Muscle of back (tissue), 11 donors: ENCODE data around the gene CNRIP1. TPM values are rescaled to one million over a fixed set of nuclear protein-coding genes. Genes with fewer than 3 reads are reported as not detected.

Experiments
- DNase-seq, 3 donors: peaks; one replicate each; pipeline versions ENCODE4 v3.0.0 to v3.0.0-alpha.2; 2013
- polyA plus RNA-seq, 10 donors: library from polyadenylated mRNA; unstranded; fragments of 120-200 nt; gene quantifications; one replicate each; pipeline ENCODE4 v1.2.1, GENCODE V29; 2013; ENCODE audit not compliant: insufficient read length in 10 of 10

Gene CNRIP1
- polyA plus RNA-seq, 10 donors: 21.7 to 33.5 (median 26.2) TPM

DNA sequence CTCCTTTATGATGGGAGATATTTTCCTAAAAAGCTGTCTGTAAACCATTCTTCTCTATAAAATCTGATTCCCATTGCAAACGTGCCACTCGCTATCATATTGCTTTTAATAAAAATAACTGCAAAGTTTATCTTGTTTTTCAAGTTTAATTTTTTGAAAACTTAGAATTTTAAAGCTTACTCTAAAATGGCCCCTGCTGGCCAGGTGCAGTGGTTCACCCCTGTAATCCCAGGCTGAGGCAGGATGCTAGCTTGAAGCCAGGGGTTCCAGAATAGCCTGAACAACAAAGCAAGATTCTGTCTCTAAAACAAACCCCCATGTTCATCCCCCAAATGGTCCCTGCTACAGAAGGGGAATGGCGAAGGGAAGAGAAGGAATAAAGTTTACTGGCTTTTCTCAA, 25.6 kb downstream of the CNRIP1 start:
- no peak for DNase-seq

DNA sequence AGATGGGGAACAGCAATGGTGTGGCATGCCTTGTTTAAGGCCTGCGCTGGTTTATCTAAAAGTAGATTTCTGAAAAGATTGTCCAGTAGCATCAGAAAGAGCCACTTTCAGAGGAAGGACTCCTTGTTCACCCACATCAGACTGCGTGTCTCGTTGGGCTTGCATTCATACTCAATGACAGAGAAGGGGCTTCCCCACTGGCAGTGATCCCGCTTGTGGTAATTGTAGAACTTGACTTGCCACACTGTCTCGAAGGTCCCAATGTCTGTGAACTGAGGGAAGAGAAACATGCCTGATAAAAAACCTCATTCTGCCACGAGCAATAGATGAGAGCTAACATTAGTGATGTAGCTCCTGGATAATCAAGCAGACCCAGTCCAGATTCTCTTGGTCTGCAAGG, 26.0 kb downstream of the CNRIP1 start:
- DNase-seq: no peak

DNA sequence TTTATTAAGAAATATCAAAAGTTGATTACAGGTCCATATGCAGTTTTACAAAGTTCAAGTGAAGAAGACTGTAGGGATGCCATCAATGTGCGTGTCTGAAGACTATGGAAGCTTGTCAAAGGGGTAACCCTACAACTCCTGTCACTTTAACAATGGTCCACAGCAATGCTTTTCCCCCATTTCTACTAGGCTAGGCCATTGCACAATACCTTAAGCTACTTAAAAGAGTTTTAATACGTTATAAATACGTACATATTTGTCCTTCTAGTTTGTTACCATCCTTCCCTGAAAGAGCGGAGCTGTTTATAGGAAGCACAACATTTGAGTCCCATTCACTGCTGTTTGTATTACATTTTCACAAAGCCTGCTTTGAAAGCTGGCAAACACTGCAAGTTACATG, 26.7 kb downstream of the CNRIP1 start:
- DNase-seq: no peak

DNA sequence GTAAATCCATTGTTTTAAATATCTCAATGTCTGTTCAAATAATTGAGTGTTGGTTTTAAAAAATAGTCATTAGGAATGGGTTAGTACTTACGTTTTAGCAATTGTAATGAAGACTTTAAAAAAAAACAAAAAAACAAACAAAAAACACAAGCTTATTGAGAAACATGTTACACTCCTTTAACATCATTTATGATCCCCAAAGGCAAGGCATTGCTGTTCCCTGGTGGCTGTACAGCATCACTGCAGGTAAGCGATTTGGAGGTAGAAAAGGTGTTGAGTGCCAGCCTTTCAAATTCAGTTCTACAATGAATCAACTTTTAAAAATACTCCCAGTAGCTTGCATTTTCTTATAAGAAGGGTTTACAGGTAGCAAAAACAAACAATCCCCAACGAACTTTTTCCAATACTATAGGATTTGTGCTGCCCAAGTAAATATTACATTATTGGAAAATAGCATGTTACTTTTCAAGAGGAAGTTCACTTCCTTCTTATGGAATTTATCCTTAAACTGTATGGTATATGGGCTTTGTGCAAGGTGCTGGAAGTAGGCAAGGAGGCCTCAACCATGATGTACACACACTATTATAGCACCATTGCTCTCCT, 27.5 kb downstream of the CNRIP1 start:
- DNase-seq: no peak

DNA sequence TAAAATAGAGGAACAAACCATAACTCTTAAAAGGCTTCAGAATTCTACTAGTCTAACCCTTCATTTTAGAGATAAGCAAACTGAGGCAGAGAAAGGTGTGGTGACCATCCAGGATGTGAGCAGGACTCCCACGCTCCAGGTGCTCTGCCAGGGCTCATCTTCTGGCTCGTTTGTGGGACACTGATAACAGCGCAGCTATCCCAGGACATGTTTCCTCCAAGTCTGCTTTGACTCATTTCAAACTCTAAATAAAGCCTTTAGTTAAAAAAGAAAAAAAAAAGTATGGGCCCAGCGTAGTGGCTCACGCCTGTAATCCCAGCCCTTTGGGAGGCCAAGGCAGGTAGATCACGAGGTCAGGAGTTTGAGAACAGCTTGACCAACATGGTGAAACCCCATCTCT, 28.4 kb downstream of the CNRIP1 start:
- no peak for DNase-seq

- peak in 2 of 3 donors; percentile 46 to 58 for DNase-seq
These were observed 28.8 kb downstream of the CNRIP1 start for GRCh38 chr2:68290901-68291300.

DNA sequence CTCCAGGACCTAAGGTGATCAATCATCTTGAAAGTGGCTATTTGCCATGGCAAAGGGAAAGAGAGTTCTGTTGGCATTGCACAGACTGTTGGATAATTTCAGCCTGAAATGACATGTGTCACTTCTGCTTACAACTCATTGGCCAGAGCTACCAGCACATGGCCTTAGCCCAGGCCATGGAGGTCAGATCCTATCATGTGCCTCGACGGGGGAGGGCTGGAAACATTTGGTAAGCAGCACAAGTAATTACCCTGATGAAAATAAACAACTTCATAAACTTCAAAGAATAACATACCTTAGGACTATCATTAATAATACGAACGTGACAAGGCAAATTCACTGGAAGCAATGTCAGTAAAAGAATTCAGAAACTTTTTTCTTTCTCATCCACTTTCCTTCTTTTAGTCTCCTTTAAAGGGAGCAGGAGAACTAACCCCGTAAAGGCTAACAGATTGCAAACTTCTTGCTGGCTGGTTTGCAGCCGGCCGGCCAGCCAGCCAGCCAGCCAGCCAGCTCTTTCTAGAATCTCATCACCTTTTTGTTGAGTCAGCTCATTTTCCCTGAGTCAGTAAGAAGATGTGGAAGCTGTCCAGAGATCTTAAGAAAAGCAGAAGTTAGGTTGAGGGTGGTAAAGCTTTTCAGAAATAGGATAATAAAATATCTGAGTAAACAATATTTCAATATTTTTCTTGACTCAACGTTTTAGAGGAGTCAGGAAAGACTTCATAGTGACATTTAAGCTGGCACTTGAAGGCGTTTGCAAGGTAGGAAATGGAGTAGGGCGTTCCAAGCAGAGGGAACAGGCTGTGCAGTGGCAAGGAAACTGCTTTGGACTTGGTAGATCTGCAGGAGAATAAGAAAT, 31.9 kb downstream of the CNRIP1 start:
- DNase-seq: peak in 2 of 3 donors; percentile 31 to 75

GRCh38 chr2:68284896-68285295, 34.9 kb downstream of the CNRIP1 start:
- peak; percentile 43 to 81 (median 46) for DNase-seq

DNA sequence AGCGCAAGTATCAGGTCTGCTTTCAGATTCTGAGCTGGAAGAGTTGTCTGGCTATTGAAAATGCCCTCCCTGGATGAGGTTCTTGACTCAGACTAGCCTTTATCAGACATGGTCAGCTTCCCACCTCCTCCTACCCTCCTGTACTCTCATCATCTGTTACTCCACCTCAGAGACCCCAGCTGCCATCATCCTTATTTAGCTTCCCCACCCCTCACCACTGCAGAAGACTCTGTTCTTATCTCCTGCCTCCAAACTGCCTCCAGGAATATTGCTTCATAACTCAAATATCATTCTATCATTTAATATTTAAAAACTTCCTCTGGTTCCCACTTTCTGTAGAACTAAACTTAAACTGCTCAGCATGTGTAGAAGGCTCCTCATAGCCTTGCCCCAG, 36.3 kb downstream of the CNRIP1 start:
- no peak for DNase-seq

GRCh38 chr2:68282811-68283418, 36.8 kb downstream of the CNRIP1 start:
- DNase-seq: peak in 1 of 3 donors; percentile 41

GRCh38 chr2:68280796-68281195, 39.0 kb downstream of the CNRIP1 start:
- DNase-seq: no peak

GRCh38 chr2:68280348-68280747, 39.4 kb downstream of the CNRIP1 start:
- no peak for DNase-seq

DNA sequence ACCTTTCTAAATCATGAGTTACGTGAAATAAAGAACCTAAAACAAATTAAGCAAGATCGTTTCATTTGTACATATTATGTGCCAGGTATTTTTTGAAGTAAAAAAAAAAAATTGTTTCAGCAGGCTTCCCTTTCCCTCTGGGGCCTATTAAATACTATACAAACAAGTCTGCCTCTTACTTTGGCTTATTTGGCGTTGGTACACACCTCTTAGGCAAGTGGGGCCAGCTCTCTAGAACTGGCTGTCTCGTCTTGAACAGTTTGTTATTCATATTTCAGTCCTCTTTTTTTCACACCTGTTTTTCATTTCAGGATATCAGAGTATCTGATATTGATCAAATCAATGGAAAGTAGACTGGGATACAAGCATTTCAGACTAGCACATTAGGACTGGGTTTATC, 40.1 kb downstream of the CNRIP1 start:
- no peak for DNase-seq

DNA sequence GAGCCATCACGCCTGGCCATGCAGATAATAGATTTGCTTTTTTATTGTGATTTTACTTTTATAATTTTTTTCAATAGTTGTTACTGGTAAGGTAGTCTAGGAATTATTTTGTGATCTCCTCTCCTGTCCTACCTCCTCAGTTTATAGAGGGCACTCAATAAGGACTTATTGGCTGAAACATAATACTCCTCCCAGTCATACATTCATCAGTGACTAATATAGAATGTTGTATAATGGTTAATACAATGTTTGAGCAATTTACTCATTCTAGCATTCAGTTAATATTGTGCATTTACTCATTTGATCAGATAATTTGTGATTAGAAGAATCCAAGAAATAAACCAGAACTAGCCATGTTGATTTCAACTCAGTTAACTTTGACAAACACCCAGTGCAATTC, 41.6 kb downstream of the CNRIP1 start:
- DNase-seq: no peak

GRCh38 chr2:68274022-68274421, 45.7 kb downstream of the CNRIP1 start:
- DNase-seq: no peak

- DNase-seq: peak in 1 of 3 donors; percentile 42
These were observed 47.3 kb downstream of the CNRIP1 start for GRCh38 chr2:68272246-68272994.

GRCh38 chr2:68266655-68267054, 53.1 kb downstream of the CNRIP1 start:
- no peak for DNase-seq

DNA sequence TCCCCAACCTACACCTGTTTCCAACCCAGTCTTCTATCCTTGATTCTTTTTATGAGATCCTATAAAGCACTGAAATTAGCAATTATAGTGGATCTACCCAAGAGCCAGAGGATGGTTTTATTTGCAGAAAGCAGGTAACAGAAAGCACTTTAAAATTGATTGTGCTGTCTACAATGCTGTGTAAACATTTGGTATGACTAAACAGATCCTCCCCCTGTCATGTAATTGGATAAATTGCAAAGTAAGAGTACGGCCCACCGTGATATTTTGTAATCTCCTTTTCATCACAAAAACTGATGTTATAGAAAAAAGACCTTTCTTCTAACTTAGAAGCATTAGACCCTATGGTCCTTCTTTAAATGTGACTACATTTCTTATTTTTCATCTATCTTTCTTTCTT, 56.1 kb downstream of the CNRIP1 start:
- no peak for DNase-seq

DNA sequence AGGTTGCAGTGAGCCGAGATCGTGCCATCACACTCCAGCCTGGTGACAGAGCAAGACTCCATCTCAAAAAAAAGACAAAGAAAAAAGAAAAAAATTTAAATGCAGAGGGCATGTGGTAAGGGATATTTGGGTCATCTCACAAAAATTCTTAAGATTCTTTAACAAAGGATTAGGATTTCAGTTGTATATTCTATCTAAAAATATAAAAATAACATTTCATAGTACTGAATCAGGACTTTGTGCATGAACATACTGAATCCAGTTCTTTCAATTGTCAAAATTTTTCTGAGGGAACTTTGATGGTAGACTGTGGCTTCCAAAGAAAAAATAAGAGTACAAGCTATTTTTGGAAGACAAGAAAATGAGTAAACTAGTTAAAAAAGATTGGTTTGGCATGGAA, 60.9 kb downstream of the CNRIP1 start:
- DNase-seq: no peak

- peak in 2 of 3 donors; percentile 22 to 29 for DNase-seq
These were observed 63.7 kb downstream of the CNRIP1 start for GRCh38 chr2:68256093-68256450.

DNA sequence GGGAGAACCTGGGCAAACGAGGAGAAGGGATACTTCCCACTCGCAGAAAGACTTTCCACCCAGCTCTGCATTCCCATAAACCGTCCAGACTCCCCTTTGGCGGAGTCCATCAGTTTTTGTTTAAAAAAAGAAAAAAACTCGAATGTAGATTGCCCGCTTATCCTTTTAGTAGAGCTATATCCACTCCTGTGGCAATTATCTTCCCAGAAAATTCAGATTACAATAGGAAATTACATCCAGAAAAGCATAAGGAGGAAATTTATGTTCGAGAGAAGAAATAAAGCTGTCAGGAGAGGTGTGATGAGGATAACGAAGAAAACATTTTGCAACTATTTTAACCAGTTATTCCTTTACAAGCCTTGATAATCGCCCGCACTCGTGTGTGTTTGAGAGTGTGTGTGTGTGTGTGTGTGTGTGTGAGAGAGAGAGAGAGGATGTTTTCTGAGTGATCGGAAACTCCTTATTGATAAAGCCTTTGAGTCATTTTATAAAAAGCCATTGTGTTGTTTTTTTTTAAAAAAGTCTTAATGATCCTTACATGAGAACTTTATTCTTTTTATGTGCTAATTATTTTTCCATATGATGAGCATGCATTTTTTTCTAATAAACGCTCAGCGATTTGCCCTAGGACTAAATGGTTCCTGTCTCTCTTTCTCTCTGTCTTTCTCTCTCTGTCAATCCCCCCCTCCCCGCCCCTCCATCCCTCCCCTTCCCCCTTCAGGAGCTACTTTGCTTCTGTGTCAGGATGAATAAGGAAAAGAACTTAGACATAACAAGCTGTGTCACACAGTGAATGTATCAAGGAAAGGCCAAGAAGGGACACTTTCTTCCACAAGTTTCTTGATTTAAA, 66.3 kb downstream of the CNRIP1 start:
- DNase-seq: peak in 1 of 3 donors; percentile 34
